NB4 (cell line): ENCODE results near the gene PSMC2.
A peak's percentile ranks its signal among the peaks of the same experiment; 100 is the strongest.
"Not testable (repeated sequence)": the region's sequence is repeated elsewhere in the genome, so short reads cannot be mapped to it uniquely, and the experiment has no call there.

ENCODE experiments used
- DNase-seq: peaks from one replicate; pipeline ENCODE4 v3.0.0; 2010; ENCODE audit warnings: low read depth
- H3K4me3 ChIP-seq: one replicate; pipeline ENCODE4 v1.5.1; 2011; ENCODE audit warnings: mild to moderate bottlenecking, low read depth, low read length, moderate library complexity
- CTCF ChIP-seq: IDR thresholded peaks from one replicate; pipeline ENCODE4 v1.5.1; 2012; ENCODE audit warnings: low read depth, low read length
- MAX ChIP-seq: IDR thresholded peaks from 2 replicates; pipeline ENCODE4 v1.6.1; 2011; ENCODE audit warnings: low read depth, low read length
- MYC ChIP-seq: IDR thresholded peaks from 2 replicates; pipeline ENCODE4 v1.6.1; 2011; ENCODE audit warnings: low read depth, low read length
- POLR2A ChIP-seq: IDR thresholded peaks from 2 replicates; pipeline ENCODE4 v1.6.1; 2011; ENCODE audit warnings: mild to moderate bottlenecking; ENCODE audit not compliant: insufficient read length; ENCODE audit errors: extremely low read depth

The PSMC2 gene

GRCh38 chr7:103391150-103391549 lies 43.7 kb downstream of the PSMC2 start:
- TF ChIP-seq MAX, result no peak
- TF ChIP-seq POLR2A, result no peak
- no peak for TF ChIP-seq MYC
- no peak for TF ChIP-seq CTCF

GRCh38 chr7:103391976-103392375 lies 44.5 kb downstream of the PSMC2 start:
- no peak overlapping the region for H3K4me3 ChIP-seq
- DNase-seq, result no peak

More at GRCh38 chr7:103391150-103391549, 43.7 kb downstream of the PSMC2 start:
- H3K4me3 ChIP-seq, result no peak overlapping the region
- no peak for DNase-seq

GRCh38 chr7:103394566-103394965 lies 47.1 kb downstream of the PSMC2 start:
- no peak overlapping the region for H3K4me3 ChIP-seq

More at GRCh38 chr7:103391976-103392375, 44.5 kb downstream of the PSMC2 start:
- TF ChIP-seq MAX, result no peak
- TF ChIP-seq MYC, result no peak
- no peak for TF ChIP-seq POLR2A
- no peak for TF ChIP-seq CTCF

GRCh38 chr7:103395071-103395470 lies 47.6 kb downstream of the PSMC2 start:
- no peak for DNase-seq
- TF ChIP-seq MYC, result no peak
- no peak overlapping the region for H3K4me3 ChIP-seq

More at GRCh38 chr7:103394566-103394965, 47.1 kb downstream of the PSMC2 start:
- no peak for DNase-seq
- no peak for TF ChIP-seq MYC
- TF ChIP-seq CTCF, result no peak
- TF ChIP-seq POLR2A, result no peak
- TF ChIP-seq MAX, result no peak

GRCh38 chr7:103396471-103396870 lies 49.0 kb downstream of the PSMC2 start:
- no peak overlapping the region for H3K4me3 ChIP-seq
- peak; percentile 48 for DNase-seq
- TF ChIP-seq MAX, result no peak
- no peak for TF ChIP-seq MYC
- TF ChIP-seq POLR2A, result no peak
- no peak for TF ChIP-seq CTCF

- TF ChIP-seq MAX (no peak), CTCF (no peak), MYC (no peak), POLR2A (no peak)
- H3K4me3 ChIP-seq, result no peak overlapping the region
- DNase-seq, result no peak
Observed at GRCh38 chr7:103398483-103399127, 51.2 kb downstream of the PSMC2 start.

- not testable (repeated sequence) for DNase-seq, H3K4me3 ChIP-seq
Observed at GRCh38 chr7:103399687-103400086, 52.2 kb downstream of the PSMC2 start.

- H3K4me3 ChIP-seq, DNase-seq: not testable (repeated sequence)
Observed at GRCh38 chr7:103405789-103406613, 58.6 kb downstream of the PSMC2 start.
